GM12865 (cell line): ENCODE data around the gene MYL10.

Source experiments
- DNase-seq: peaks from one replicate; pipeline ENCODE4 v3.0.0; 2010; ENCODE audit warnings: low read depth
- H3K4me3 ChIP-seq: 2 replicates; pipeline ENCODE4 v1.5.1; 2011; ENCODE audit warnings: mild to moderate bottlenecking, low read depth, low read length, control low read depth
- CTCF ChIP-seq: IDR thresholded peaks from 2 replicates; pipeline ENCODE4 v1.5.1; 2011; ENCODE audit warnings: low read length, control low read depth, low read depth, inconsistent platforms; ENCODE audit not compliant: insufficient read depth; ENCODE audit errors: missing control alignments

MYL10 gene

GRCh38 chr7:101636822-101637623 is 7.9 kb upstream of the MYL10 start:
- no peak overlapping the region for H3K4me3 ChIP-seq
- no peak for DNase-seq
- TF ChIP-seq CTCF = no peak

- H3K4me3 ChIP-seq = no peak overlapping the region
- DNase-seq = no peak
- TF ChIP-seq CTCF = no peak
These were observed 6.4 kb upstream of the MYL10 start for GRCh38 chr7:101635484-101635883.

- H3K4me3 ChIP-seq = no peak overlapping the region
- no peak for DNase-seq
- TF ChIP-seq CTCF = no peak
These were observed 5.2 kb upstream of the MYL10 start for GRCh38 chr7:101634196-101634717.

- no peak for TF ChIP-seq CTCF
- no peak overlapping the region for H3K4me3 ChIP-seq
- DNase-seq = no peak
These were observed 4.4 kb upstream of the MYL10 start for GRCh38 chr7:101633511-101633910.

GRCh38 chr7:101632641-101633040 is 3.5 kb upstream of the MYL10 start:
- TF ChIP-seq CTCF = no peak
- DNase-seq = no peak
- no peak overlapping the region for H3K4me3 ChIP-seq

- H3K4me3 ChIP-seq = no peak overlapping the region
- no peak for TF ChIP-seq CTCF
- no peak for DNase-seq
These were observed 2.2 kb upstream of the MYL10 start for GRCh38 chr7:101631224-101631714.

- no peak overlapping the region for H3K4me3 ChIP-seq
- no peak for DNase-seq
- TF ChIP-seq CTCF = no peak
These were observed 1.5 kb upstream of the MYL10 start for GRCh38 chr7:101630591-101630990.
